Neural progenitor cell (in vitro differentiated cells): Measurements from ENCODE around the gene GLB1L2.

Source experiments
- EZH2 ChIP-seq: fragments of 200-600 bp; sonication (generic); IDR thresholded peaks from 2 replicates; pipeline ENCODE4 v1.6.1; 2017; ENCODE audit warnings: antibody characterized with exemption, mild to moderate bottlenecking, moderate library complexity
- TF ChIP-seq, protein P1 (sequence below): fragments of 200-600 bp; sonication (generic); IDR thresholded peaks from 2 replicates; pipeline ENCODE4 v1.5.1; 2017; ENCODE audit warnings: antibody characterized with exemption, mild to moderate bottlenecking

DNA sequence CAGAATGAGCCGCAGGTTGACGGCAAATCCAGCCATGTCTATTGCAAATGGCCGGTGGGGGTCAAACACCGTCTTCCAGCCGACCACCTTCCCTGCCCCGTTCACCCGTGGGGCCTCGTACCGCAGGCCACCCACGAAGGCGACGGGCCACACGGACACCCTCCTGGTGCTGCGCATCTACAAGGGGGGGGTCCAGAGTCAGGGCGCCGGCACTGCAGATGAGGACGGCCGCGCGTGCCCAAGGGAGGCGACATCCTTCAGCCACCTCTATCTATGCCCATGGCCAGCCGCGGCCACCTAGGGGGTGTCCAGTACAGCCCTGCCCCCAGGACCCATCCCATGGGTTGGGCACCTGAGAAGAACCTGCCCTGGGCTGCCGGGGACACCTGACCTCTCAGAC lies 51.0 kb downstream of the GLB1L2 start:
- TF ChIP-seq, protein P1, sequence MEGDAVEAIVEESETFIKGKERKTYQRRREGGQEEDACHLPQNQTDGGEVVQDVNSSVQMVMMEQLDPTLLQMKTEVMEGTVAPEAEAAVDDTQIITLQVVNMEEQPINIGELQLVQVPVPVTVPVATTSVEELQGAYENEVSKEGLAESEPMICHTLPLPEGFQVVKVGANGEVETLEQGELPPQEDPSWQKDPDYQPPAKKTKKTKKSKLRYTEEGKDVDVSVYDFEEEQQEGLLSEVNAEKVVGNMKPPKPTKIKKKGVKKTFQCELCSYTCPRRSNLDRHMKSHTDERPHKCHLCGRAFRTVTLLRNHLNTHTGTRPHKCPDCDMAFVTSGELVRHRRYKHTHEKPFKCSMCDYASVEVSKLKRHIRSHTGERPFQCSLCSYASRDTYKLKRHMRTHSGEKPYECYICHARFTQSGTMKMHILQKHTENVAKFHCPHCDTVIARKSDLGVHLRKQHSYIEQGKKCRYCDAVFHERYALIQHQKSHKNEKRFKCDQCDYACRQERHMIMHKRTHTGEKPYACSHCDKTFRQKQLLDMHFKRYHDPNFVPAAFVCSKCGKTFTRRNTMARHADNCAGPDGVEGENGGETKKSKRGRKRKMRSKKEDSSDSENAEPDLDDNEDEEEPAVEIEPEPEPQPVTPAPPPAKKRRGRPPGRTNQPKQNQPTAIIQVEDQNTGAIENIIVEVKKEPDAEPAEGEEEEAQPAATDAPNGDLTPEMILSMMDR, result no peak
- TF ChIP-seq EZH2, result no peak
